Epithelial cell of proximal tubule (primary cell): ENCODE measurements around the gene MTSS2. TPM values are rescaled to one million over a fixed set of nuclear protein-coding genes. Genes with fewer than 3 reads are reported as not detected.

Experiments used
- DNase-seq: peaks from one replicate; pipeline ENCODE4 v3.0.0-alpha.2; 2011; ENCODE audit warnings: low read depth
- H3K4me3 ChIP-seq: 2 replicates; pipeline ENCODE4 v1.5.1; 2011; ENCODE audit warnings: low read depth, mild to moderate bottlenecking, low read length
- CTCF ChIP-seq: conservative IDR thresholded peaks from 2 replicates; pipeline ENCODE4 v1.5.1; 2012; ENCODE audit warnings: low read depth, mild to moderate bottlenecking, low read length
- total RNA-seq: library from RNA; depleted of rRNA; stranded (reverse); fragments of >200 nt; gene quantifications from 2 replicates; pipeline ENCODE4 v1.2.3, GENCODE V29; 2015

The MTSS2 gene
- total RNA-seq, 1 donor from 2014 or later = 12.6 TPM

- H3K4me3 ChIP-seq = no peak overlapping the region
- DNase-seq = no peak
- no peak for TF ChIP-seq CTCF
Observed at GRCh38 chr16:70714581-70715054, 28.8 kb upstream of the MTSS2 start.

GRCh38 chr16:70713824-70714223 is 28.0 kb upstream of the MTSS2 start:
- no peak for DNase-seq
- TF ChIP-seq CTCF = no peak
- H3K4me3 ChIP-seq = no peak overlapping the region

- DNase-seq = no peak
- H3K4me3 ChIP-seq = no peak overlapping the region
- TF ChIP-seq CTCF = no peak
Observed at GRCh38 chr16:70713342-70713741, 27.5 kb upstream of the MTSS2 start.

- DNase-seq = no peak
- H3K4me3 ChIP-seq = no peak overlapping the region
- no peak for TF ChIP-seq CTCF
Observed at GRCh38 chr16:70712942-70713341, 27.1 kb upstream of the MTSS2 start.

- no peak overlapping the region for H3K4me3 ChIP-seq
- no peak for DNase-seq
- no peak for TF ChIP-seq CTCF
Observed at GRCh38 chr16:70712359-70712758, 26.5 kb upstream of the MTSS2 start.

- no peak for TF ChIP-seq CTCF
- no peak for DNase-seq
- H3K4me3 ChIP-seq = no peak overlapping the region
Observed at GRCh38 chr16:70711211-70712031, 25.6 kb upstream of the MTSS2 start.
